ENCODE data around the gene S100PBP. TPM values are rescaled to one million over a fixed set of nuclear protein-coding genes. Genes with fewer than 3 reads are reported as not detected.

Gene S100PBP
- total and polyA plus RNA-seq, 2 of the 13 experiments (the other 11 are each of a cell fraction or from before 2014, with no cell fraction given) = 20.4 to 26.1 TPM

- TF ChIP-seq ZNF335 (CRISPR knock-in tag; IDR thresholded peaks at IDR 0.05) (no peak), MIXL1 (CRISPR knock-in tag; IDR thresholded peaks at IDR 0.05) (no peak; the same call in 1 of the 2 replicates), ZNF530 (CRISPR knock-in tag; IDR thresholded peaks at IDR 0.05; ENCODE audit: low read depth) (no peak), ZNF33A (CRISPR knock-in tag; IDR thresholded peaks at IDR 0.05; ENCODE audit: borderline replicate concordance) (no peak), ZNF564 (CRISPR knock-in tag; IDR thresholded peaks at IDR 0.05) (no peak), MAF1 (CRISPR knock-in tag; IDR thresholded peaks at IDR 0.05; ENCODE audit: borderline replicate concordance) (peak; percentile 28; the same call in 1 of the 2 replicates), ZNF430 (CRISPR knock-in tag; IDR thresholded peaks at IDR 0.05) (no peak; the same call in 1 of the 2 replicates), ZNF687 (CRISPR knock-in tag; IDR thresholded peaks at IDR 0.05) (peak; percentile 55), ZSCAN21 (CRISPR knock-in tag; IDR thresholded peaks at IDR 0.05; ENCODE audit: borderline replicate concordance) (0 out of 2 replicates have a peak, but pooled peaks have one; percentile 17), ZNF367 (CRISPR knock-in tag; IDR thresholded peaks at IDR 0.05; ENCODE audit: borderline replicate concordance) (no peak), CREB3 (CRISPR knock-in tag; IDR thresholded peaks at IDR 0.05) (no peak), YY1 (IDR thresholded peaks at IDR 0.05; ENCODE audit: insufficient read depth, insufficient replicate concordance, low read depth, low read length) (peak; percentile 34), ZNF280D (CRISPR knock-in tag; IDR thresholded peaks at IDR 0.05) (no peak), KDM6A (CRISPR knock-in tag; IDR thresholded peaks at IDR 0.05; ENCODE audit: low read depth) (no peak), TAF15 (IDR thresholded peaks at IDR 0.05; ENCODE audit: low read depth, low read length, poor library complexity, severe bottlenecking) (no peak), ZKSCAN1 (IDR thresholded peaks at IDR 0.05; ENCODE audit: low read length) (no peak), SMARCC2 (IDR thresholded peaks at IDR 0.05) (no peak), E2F2 (CRISPR knock-in tag; IDR thresholded peaks at IDR 0.05; ENCODE audit: borderline replicate concordance) (0 out of 2 replicates have a peak, but pooled peaks have one; percentile 9), NCOA5 (CRISPR knock-in tag; IDR thresholded peaks at IDR 0.05) (no peak), SALL2 (CRISPR knock-in tag; IDR thresholded peaks at IDR 0.05) (no peak)
Measured at GRCh38 chr1:32817815-32818786, 648 bp downstream of the S100PBP start (continued).
